Activated T-helper 17 cell treated with anti-CD3 and anti-CD28 coated beads, Interleukin-2, amount 50 U/mL, for 72 hours (primary cell): Measurements from ENCODE around the gene CHRNE. TPM values are rescaled to one million over a fixed set of nuclear protein-coding genes. Genes with fewer than 3 reads are reported as not detected.
A peak's percentile ranks its signal among the peaks of the same experiment; 100 is the strongest.

Source experiments
- ATAC-seq: fragments of 150-1000 bp; cut with Tn5 transposase; replicated peaks from 2 replicates; pipeline ENCODE4 v1.10.0; 2021; ENCODE audit warnings: mild to moderate bottlenecking, moderate library complexity
- H3K27ac Mint-ChIP-seq: one replicate; pipeline ENCODE4 v1.8.0; 2022; ENCODE audit warnings: mixed read lengths
- H3K27me3 Mint-ChIP-seq: one replicate; pipeline ENCODE4 v1.8.0; 2022; ENCODE audit warnings: mixed read lengths
- H3K36me3 Mint-ChIP-seq: one replicate; pipeline ENCODE4 v1.8.0; 2022; ENCODE audit warnings: low read depth, mild to moderate bottlenecking, mixed read lengths
- H3K4me1 Mint-ChIP-seq: one replicate; pipeline ENCODE4 v1.8.0; 2022; ENCODE audit warnings: mixed read lengths
- H3K4me3 Mint-ChIP-seq: one replicate; pipeline ENCODE4 v1.8.0; 2022; ENCODE audit warnings: mild to moderate bottlenecking, mixed read lengths
- H3K9me3 Mint-ChIP-seq: one replicate; pipeline ENCODE4 v1.8.0; 2022; ENCODE audit warnings: mixed read lengths
- total RNA-seq, 2 donors: library from RNA; stranded (reverse); gene quantifications; one replicate each; pipeline ENCODE4 v1.2.3, GENCODE V29; 2022

The CHRNE gene
- total RNA-seq, 2 donors from 2014 or later: 0.35 to 0.69 TPM

DNA sequence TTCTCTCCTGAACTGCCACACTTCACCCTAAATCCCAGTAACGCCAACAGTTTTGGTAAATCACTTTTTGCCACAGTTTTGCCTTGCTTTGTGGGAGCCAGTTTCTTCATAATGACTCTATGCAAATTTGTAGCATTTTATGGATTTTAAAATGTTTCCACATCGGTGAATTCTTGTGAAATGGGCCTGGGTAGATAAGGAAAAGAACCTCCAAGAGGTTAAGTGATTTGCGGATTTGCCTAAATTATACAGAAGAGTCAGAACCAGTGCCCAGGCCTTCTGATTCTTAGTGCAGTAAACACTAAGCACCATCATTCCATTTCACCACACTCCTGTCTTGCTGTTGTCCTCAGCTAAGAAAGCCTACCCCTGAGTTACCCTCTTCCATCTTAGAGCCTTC lies 51.8 kb downstream of the CHRNE start:
- Mint-ChIP-seq H3K4me1 (peaks cover 18% of the 10 kb centered on the region), H3K36me3 (peaks cover 11% of the 10 kb centered on the region), H3K4me3 (no peak overlapping the region), H3K27me3 (no peaks in the 10 kb centered on the region), H3K9me3 (peaks cover 4% of the 10 kb centered on the region), H3K27ac (peak overlapping the region; percentile 34)
- ATAC-seq: no peak

DNA sequence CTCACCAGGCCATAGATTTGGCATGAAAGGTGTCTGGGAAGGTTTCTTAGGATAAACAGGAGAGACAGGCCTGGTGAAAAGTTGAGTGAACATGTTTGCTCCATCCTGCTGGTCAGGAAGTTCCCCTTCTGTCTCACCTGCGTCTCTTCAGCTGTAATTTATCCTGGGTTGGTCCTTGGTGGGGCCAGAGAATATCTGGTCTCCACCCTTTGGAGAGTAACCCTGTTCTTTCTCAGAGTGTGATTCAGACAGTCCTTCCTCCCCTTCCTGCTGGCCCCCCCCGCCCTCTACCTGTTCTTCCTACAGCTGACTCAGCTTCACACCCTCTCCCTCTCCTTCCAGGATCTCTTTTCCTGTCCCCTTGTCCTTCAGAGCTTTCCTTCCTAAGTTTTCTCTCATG lies 52.7 kb downstream of the CHRNE start:
- Mint-ChIP-seq H3K9me3 (peaks cover 4% of the 10 kb centered on the region), H3K36me3 (peaks cover 11% of the 10 kb centered on the region), H3K4me1 (peaks cover 18% of the 10 kb centered on the region), H3K27ac (peak overlapping the region; percentile 58), H3K27me3 (no peaks in the 10 kb centered on the region), H3K4me3 (no peak overlapping the region)
- ATAC-seq: no peak

DNA sequence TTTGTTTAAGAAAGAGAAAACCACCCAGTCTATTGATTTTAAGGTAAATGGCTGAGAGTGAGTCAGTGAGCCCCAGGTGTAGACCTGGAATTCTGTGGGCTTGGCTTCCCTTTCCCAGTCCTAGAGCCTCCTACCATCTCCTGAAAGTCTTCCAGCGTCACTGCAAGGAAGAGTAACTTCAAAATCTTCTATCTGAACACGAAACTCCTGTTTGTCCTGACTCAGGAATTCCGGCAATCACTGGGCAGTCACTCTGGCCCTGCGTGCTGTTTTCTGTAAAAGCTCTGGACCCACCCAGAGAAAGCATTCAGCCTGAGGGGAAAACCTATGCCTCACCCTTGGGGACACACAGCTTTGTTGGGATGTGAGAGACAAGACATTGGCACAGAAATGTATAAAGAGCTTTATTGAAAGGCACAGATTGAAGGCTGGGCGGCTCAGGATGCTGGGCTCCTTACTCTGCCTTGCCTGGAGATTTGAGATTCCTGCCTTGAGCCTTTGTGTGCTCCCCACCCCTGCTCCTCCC lies 53.8 kb downstream of the CHRNE start:
- Mint-ChIP-seq H3K4me1 (peaks cover 18% of the 10 kb centered on the region), H3K4me3 (no peak overlapping the region), H3K27me3 (no peaks in the 10 kb centered on the region), H3K27ac (no peak overlapping the region), H3K9me3 (peaks cover 4% of the 10 kb centered on the region), H3K36me3 (peaks cover 9% of the 10 kb centered on the region)
- ATAC-seq: no peak

Other genes starting within 250 kb of the CHRNE start
- 100 to 1,000 TPM in 1 of 2 donors, 10 to 100 TPM in 1; 87.1 to 107 TPM for gene PELP1, start 199.0 kb downstream of the CHRNE start, total RNA-seq
- 100 to 1,000 TPM; 281 to 307 TPM for gene ARRB2, start 192.5 kb downstream of the CHRNE start, total RNA-seq
- gene MED11, start 171.7 kb downstream of the CHRNE start, total RNA-seq: 10 to 100 TPM; 25.3 to 25.7 TPM
- gene ZMYND15, start 163.3 kb downstream of the CHRNE start, total RNA-seq: under 1 TPM in 1 of 2 donors, not detected in 1; 0.42 TPM
- 1 to 10 TPM; 2.7 to 6.7 TPM for gene CXCL16, start 163.2 kb downstream of the CHRNE start, total RNA-seq
- gene TM4SF5, start 131.2 kb downstream of the CHRNE start, total RNA-seq: not detected
- gene VMO1, start 116.7 kb downstream of the CHRNE start, total RNA-seq: not detected
- gene GLTPD2, start 114.1 kb downstream of the CHRNE start, total RNA-seq: not detected
- gene PSMB6, start 106.9 kb downstream of the CHRNE start, total RNA-seq: 100 to 1,000 TPM in 1 of 2 donors, 10 to 100 TPM in 1; 91.0 to 169 TPM
- gene PLD2, start 95.9 kb downstream of the CHRNE start, total RNA-seq: 10 to 100 TPM; 23.3 to 35.0 TPM
- 100 to 1,000 TPM in 1 of 2 donors, 10 to 100 TPM in 1; 68.6 to 127 TPM for gene MINK1, start 69.8 kb downstream of the CHRNE start, total RNA-seq
- 1 to 10 TPM in 1 of 2 donors, under 1 TPM in 1; 0.67 to 3.4 TPM for gene C17orf107, start 3.6 kb downstream of the CHRNE start, total RNA-seq
- under 1 TPM in 1 of 2 donors, not detected in 1; 0.11 TPM for gene GP1BA, start 29.2 kb upstream of the CHRNE start, total RNA-seq
- gene SLC25A11, start 36.9 kb upstream of the CHRNE start, total RNA-seq: 10 to 100 TPM; 54.7 to 68.5 TPM
- gene RNF167, start 37.2 kb upstream of the CHRNE start, total RNA-seq: 100 to 1,000 TPM; 184 to 197 TPM
- gene PFN1, start 45.4 kb upstream of the CHRNE start, total RNA-seq: 1,000 to 10,000 TPM; 1,346 to 1,950 TPM
- 10 to 100 TPM; 27.4 to 30.3 TPM for gene ENO3, start 48.0 kb upstream of the CHRNE start, total RNA-seq
- gene SPAG7, start 64.7 kb upstream of the CHRNE start, total RNA-seq: 10 to 100 TPM; 71.6 to 83.4 TPM
- 100 to 1,000 TPM in 1 of 2 donors, 10 to 100 TPM in 1; 66.9 to 103 TPM for gene CAMTA2, start 84.6 kb upstream of the CHRNE start, total RNA-seq
- gene INCA1, start 94.4 kb upstream of the CHRNE start, total RNA-seq: under 1 TPM; 0.61 to 0.69 TPM
- 10 to 100 TPM; 47.4 to 54.4 TPM for gene KIF1C, start 94.9 kb upstream of the CHRNE start, total RNA-seq
- gene SLC52A1, start 132.3 kb upstream of the CHRNE start, total RNA-seq: under 1 TPM; 0.11 to 0.26 TPM
- gene ZFP3, start 175.4 kb upstream of the CHRNE start, total RNA-seq: 1 to 10 TPM; 1.4 to 1.9 TPM
- gene ZNF232, start 208.8 kb upstream of the CHRNE start, total RNA-seq: 10 to 100 TPM; 10.7 to 16.3 TPM
- gene USP6, start 212.9 kb upstream of the CHRNE start, total RNA-seq: under 1 TPM; 0.06 to 0.08 TPM